Bronchus fibroblast of lung (primary cell): ENCODE measurements around the gene BCL11B. TPM values are rescaled to one million over a fixed set of nuclear protein-coding genes. Genes with fewer than 3 reads are reported as not detected.

Source experiments
- total RNA-seq: library from RNA; depleted of rRNA; stranded (reverse); fragments of >200 nt; gene quantifications from 2 replicates; pipeline ENCODE4 v1.2.3, GENCODE V29; 2015

BCL11B gene
- under 0.01 TPM in 1 of 2 replicates, not detected in the other for total RNA-seq

DNA sequence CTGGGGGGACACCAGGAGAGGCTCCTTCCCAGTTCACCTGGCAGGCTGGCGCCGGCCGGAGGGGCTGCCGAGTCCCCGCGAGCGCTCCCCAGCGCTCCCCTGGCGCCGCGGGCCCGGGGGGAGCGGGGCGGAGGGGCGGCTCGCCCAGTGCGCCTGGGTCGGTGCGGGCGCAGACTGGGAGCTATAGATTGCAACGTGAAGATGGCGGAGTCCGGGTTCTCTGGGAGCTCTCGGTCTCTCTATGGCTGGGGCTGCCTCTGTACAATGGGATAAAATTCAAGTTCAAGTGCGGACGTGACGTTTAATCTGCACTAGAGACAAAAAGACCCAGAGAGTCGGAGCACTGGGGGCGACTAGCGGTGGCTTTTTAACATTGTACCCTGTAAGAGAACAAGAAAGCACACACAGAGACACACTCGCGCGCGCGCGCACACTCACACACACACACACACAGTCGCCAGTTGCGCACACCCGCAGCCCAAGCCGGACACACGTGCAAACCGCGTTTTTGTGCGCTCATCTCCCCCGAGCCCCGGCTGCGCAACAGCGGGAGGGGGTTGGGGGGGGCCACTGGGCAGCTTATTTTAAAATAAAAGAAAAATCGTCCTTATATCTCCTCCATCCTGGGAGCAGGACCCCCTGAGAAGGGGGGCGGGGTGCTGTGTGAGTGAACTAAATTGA lies at the start of gene BCL11B:
TSS of gene BCL11B (minus strand) at position 247 of the 681 bp plus-strand sequence. CDS start 979 bp downstream, outside the sequence.

Other genes with a start within 250 kb of the BCL11B start
- gene SETD3, start 208.7 kb upstream of the BCL11B start, total RNA-seq, result 19.2 and 24.4 TPM in 2 replicates
- gene CCNK, start 209.2 kb upstream of the BCL11B start, total RNA-seq, result 11.3 and 11.6 TPM in 2 replicates